ENCODE measurements around the gene FNDC11.
"Not testable (repeated sequence)": the region's sequence is repeated elsewhere in the genome, so short reads cannot be mapped to it uniquely, and the experiment has no call there.

FNDC11 gene

GRCh38 chr20:63553933-63554290, at the start of gene FNDC11:
Gene FNDC11, plus strand, starts transcription at chr20:63554159. Its CDS starts 1,505 bp downstream, at chr20:63555664.
- Histone ChIP-seq H3K9me3 (ENCODE audit: control insufficient read depth, insufficient read depth, low read length) (no peaks in the 10 kb centered on the region), H3K4me1 (ENCODE audit: insufficient read depth, low read length) (peaks cover 11% of the 10 kb centered on the region; the same call in 1 of the 2 replicates), H3K9ac (ENCODE audit: low read depth, low read length) (peak within 1 kb of the TSS; percentile 90; the same call in 1 of the 2 replicates), H3K36me3 (ENCODE audit: insufficient read depth, low read length) (no peaks in the 10 kb centered on the region)

- H3K9ac ChIP-seq (ENCODE audit: low read depth, low read length) = no peak overlapping the region
- no peaks in the 10 kb centered on the region; the same call in 1 of the 2 replicates for H3K9me3 ChIP-seq (ENCODE audit: control insufficient read depth, insufficient read depth, low read length)
- no peaks in the 10 kb centered on the region for H3K36me3 ChIP-seq (ENCODE audit: insufficient read depth, low read length)
- H3K4me1 ChIP-seq (ENCODE audit: insufficient read depth, low read length) = no peaks in the 10 kb centered on the region
Measured at GRCh38 chr20:63504642-63505041, 49.3 kb upstream of the FNDC11 start.

GRCh38 chr20:63505281-63505680, 48.7 kb upstream of the FNDC11 start:
- Histone ChIP-seq H3K36me3 (ENCODE audit: insufficient read depth, low read length) (no peaks in the 10 kb centered on the region), H3K9me3 (ENCODE audit: control insufficient read depth, insufficient read depth, low read length) (no peaks in the 10 kb centered on the region; the same call in 1 of the 2 replicates), H3K4me1 (ENCODE audit: insufficient read depth, low read length) (no peaks in the 10 kb centered on the region), H3K9ac (ENCODE audit: low read depth, low read length) (no peak overlapping the region)

GRCh38 chr20:63505723-63506122, 48.2 kb upstream of the FNDC11 start:
- Histone ChIP-seq H3K9ac (ENCODE audit: low read depth, low read length) (no peak overlapping the region), H3K4me1 (ENCODE audit: insufficient read depth, low read length) (no peaks in the 10 kb centered on the region)

GRCh38 chr20:63507083-63507743, 46.7 kb upstream of the FNDC11 start:
- Histone ChIP-seq H3K4me1 (ENCODE audit: insufficient read depth, low read length) (no peaks in the 10 kb centered on the region), H3K9ac (ENCODE audit: low read depth, low read length) (no peak overlapping the region), H3K9me3 (ENCODE audit: control insufficient read depth, insufficient read depth, low read length) (no peaks in the 10 kb centered on the region; the same call in 1 of the 2 replicates), H3K36me3 (ENCODE audit: insufficient read depth, low read length) (no peaks in the 10 kb centered on the region)

More at GRCh38 chr20:63505723-63506122, 48.2 kb upstream of the FNDC11 start:
- H3K36me3 ChIP-seq (ENCODE audit: insufficient read depth, low read length) = no peaks in the 10 kb centered on the region
- no peaks in the 10 kb centered on the region; the same call in 1 of the 2 replicates for H3K9me3 ChIP-seq (ENCODE audit: control insufficient read depth, insufficient read depth, low read length)

- H3K36me3 ChIP-seq (ENCODE audit: insufficient read depth, low read length) = no peaks in the 10 kb centered on the region
- no peak overlapping the region for H3K9ac ChIP-seq (ENCODE audit: low read depth, low read length)
- no peaks in the 10 kb centered on the region; the same call in 1 of the 2 replicates for H3K9me3 ChIP-seq (ENCODE audit: control insufficient read depth, insufficient read depth, low read length)
- no peaks in the 10 kb centered on the region for H3K4me1 ChIP-seq (ENCODE audit: insufficient read depth, low read length)
Measured at GRCh38 chr20:63508072-63508768, 45.7 kb upstream of the FNDC11 start.

GRCh38 chr20:63509088-63509564, 44.8 kb upstream of the FNDC11 start:
- no peaks in the 10 kb centered on the region for H3K4me1 ChIP-seq (ENCODE audit: insufficient read depth, low read length)
- no peak overlapping the region for H3K9ac ChIP-seq (ENCODE audit: low read depth, low read length)
- no peaks in the 10 kb centered on the region; the same call in 1 of the 2 replicates for H3K9me3 ChIP-seq (ENCODE audit: control insufficient read depth, insufficient read depth, low read length)
- H3K36me3 ChIP-seq (ENCODE audit: insufficient read depth, low read length) = no peaks in the 10 kb centered on the region

- no peaks in the 10 kb centered on the region; the same call in 1 of the 2 replicates for H3K9me3 ChIP-seq (ENCODE audit: control insufficient read depth, insufficient read depth, low read length)
- no peak overlapping the region for H3K9ac ChIP-seq (ENCODE audit: low read depth, low read length)
- no peaks in the 10 kb centered on the region for H3K36me3 ChIP-seq (ENCODE audit: insufficient read depth, low read length)
- no peaks in the 10 kb centered on the region; the same call in 1 of the 2 replicates for H3K4me1 ChIP-seq (ENCODE audit: insufficient read depth, low read length)
Measured at GRCh38 chr20:63513207-63513606, 40.8 kb upstream of the FNDC11 start.

GRCh38 chr20:63514520-63514919, 39.4 kb upstream of the FNDC11 start:
- not testable (repeated sequence) for H3K9me3 ChIP-seq (ENCODE audit: control insufficient read depth, insufficient read depth, low read length); H3K4me1 ChIP-seq (ENCODE audit: insufficient read depth, low read length); H3K36me3 ChIP-seq (ENCODE audit: insufficient read depth, low read length); H3K9ac ChIP-seq (ENCODE audit: low read depth, low read length)

GRCh38 chr20:63517376-63518309, 36.3 kb upstream of the FNDC11 start:
- no peaks in the 10 kb centered on the region for H3K9me3 ChIP-seq (ENCODE audit: control insufficient read depth, insufficient read depth, low read length)
- no peaks in the 10 kb centered on the region; the same call in 1 of the 2 replicates for H3K4me1 ChIP-seq (ENCODE audit: insufficient read depth, low read length)
- no peak overlapping the region for H3K9ac ChIP-seq (ENCODE audit: low read depth, low read length)
- H3K36me3 ChIP-seq (ENCODE audit: insufficient read depth, low read length) = peaks cover 3% of the 10 kb centered on the region; the same call in 1 of the 2 replicates

- Histone ChIP-seq H3K9ac (ENCODE audit: low read depth, low read length) (no peak overlapping the region; the same call in 1 of the 2 replicates), H3K4me1 (ENCODE audit: insufficient read depth, low read length) (no peaks in the 10 kb centered on the region; the same call in 1 of the 2 replicates), H3K9me3 (ENCODE audit: control insufficient read depth, insufficient read depth, low read length) (no peaks in the 10 kb centered on the region), H3K36me3 (ENCODE audit: insufficient read depth, low read length) (peaks cover 7% of the 10 kb centered on the region)
Measured at GRCh38 chr20:63518351-63518861, 35.6 kb upstream of the FNDC11 start.

- peak overlapping the region; percentile 86; the same call in 1 of the 2 replicates for H3K9ac ChIP-seq (ENCODE audit: low read depth, low read length)
- H3K4me1 ChIP-seq (ENCODE audit: insufficient read depth, low read length) = no peaks in the 10 kb centered on the region; the same call in 1 of the 2 replicates
- H3K36me3 ChIP-seq (ENCODE audit: insufficient read depth, low read length) = peaks cover 7% of the 10 kb centered on the region
- H3K9me3 ChIP-seq (ENCODE audit: control insufficient read depth, insufficient read depth, low read length) = no peaks in the 10 kb centered on the region
Measured at GRCh38 chr20:63518946-63519667, 34.9 kb upstream of the FNDC11 start.
